ENCODE data around the gene UQCRC1.

DNA sequence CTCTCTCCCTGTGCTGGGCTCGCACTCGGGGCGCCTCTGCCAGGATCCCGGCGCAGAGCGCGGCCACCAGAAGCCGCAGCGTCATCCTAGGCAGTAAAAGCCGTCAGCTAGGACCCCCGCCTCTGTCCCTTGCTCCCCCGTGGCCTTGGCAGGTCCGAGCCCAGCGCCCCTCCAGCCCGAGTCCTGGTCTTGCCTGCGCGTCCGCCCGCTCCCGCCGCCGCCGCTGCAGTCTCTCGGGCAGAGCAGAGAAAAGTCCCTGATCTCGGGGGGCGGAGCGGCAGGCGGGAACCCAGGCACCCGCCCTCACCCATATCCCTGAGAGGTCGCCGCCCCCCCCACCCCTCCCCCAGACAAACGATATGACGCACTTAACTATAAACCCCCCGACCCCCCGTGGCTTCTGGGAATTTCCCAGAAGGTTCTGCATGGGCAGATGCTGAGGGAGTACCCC, 14.3 kb downstream of the UQCRC1 start, which contains the start of gene COL7A1:
- no peak for TF ChIP-seq ZNF274 (IDR thresholded peaks at IDR 0.05; ENCODE audit: low read depth, low read length)
- no peak for TF ChIP-seq SUZ12 (IDR thresholded peaks at IDR 0.05; ENCODE audit: extremely low read depth, insufficient read depth, insufficient read length)
- no peak for TF ChIP-seq YY1 (IDR thresholded peaks at IDR 0.05; ENCODE audit: insufficient read depth, insufficient read length)
